GM21825 (cell line): Measurements from ENCODE around the gene TMEM139.

Source experiments
- ATAC-seq: cut with Tn5 transposase; IDR thresholded peaks from one replicate; pipeline ENCODE4 v1.9.1; 2021; ENCODE audit warnings: mild to moderate bottlenecking, moderate library complexity; ENCODE audit not compliant: unreplicated experiment

The TMEM139 gene

DNA sequence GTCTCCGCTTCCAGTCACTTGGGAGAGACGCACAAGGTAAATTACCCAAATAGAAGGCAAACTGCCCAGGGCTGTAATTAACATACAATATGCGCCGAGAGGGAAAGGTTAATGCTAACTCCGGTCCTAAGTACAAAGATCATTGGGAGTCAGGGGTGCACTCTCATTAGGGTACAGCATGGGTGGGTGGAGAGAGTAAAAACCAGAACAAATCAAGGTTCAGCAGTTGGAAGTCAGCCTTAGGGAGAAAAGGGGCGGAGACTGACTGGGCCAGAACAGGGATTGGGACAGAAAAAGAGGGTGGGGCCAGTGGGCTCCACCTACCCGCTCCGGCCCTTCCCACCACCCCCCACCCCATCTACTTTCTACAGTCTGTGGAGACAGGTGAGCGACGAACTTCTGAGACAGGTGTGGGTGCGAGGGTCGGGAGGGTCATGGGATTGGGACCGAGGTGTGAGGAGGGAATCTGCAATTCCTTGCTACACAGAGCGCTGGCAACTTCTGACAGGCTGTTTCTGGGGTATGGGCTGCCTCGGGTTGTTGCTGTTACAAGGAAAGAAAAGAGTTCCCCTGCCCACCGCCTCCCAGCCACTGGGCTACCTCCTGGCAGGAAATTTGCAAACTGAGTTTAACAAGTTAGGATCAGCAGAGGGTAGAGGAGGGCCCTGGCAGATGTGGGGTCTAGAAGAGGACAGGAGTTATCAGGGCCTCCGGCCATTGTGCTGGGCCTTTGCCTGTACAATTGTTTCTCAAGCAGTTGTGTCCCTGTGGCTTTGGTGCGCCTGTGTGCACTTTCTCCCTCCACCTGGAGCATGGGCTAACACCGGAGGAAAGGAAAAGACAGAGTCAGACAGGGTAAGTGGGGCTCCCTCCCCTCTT is at the start of gene TMEM139:
TMEM139 (plus strand) TSS at position 368 of the 879 bp plus-strand sequence. CDS start 1,000 bp downstream, outside the sequence.
- ATAC-seq, result no peak

GRCh38 chr7:143235561-143235960 is 49.2 kb upstream of the TMEM139 start:
- ATAC-seq, result no peak

DNA sequence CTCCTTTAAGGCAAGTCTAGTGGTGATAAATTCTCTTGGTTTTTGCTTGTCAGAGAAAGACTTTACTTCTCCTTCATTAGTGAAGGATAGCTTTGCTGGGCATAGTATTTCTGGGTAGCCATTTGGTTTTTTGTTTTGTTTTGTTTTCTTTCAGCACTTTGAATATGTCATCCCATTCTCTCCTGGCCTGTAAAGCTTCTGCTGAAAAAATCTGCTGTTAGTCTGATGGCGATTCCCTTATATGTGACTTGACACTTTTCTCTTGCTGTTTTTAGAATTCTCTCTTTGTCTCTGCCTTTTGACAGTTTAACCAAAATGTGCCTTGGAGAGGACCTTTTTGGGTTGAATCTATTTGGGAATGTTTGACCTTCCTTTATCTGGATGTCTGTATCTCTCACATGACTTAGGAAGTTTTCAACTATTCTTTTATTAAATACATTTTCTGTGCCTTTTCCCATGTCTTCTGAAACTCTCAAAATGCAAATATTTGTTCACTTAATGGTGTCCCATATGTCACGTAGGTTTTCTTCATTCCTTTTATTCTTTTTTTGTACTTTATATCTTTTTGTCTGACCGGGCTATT is 48.3 kb upstream of the TMEM139 start:
- no peak for ATAC-seq

DNA sequence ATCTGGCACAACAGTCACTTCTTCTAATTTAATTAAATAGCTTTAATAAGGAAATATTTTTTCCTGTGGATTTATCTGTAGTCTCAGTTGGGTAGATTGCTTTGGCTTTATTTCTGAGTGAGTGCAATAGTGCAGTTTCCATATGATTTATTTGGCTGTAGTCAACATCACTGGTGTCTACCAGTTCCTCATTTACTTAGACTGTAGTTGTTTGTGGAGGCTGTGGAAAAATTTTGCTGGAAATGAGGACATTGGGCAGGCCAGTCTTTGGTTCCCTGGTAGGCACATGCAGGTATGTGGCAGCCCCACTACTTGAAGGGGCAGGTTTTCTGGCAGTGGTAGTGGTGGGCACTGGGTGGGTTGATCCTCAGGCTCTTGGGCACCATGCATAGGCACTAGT is 47.4 kb upstream of the TMEM139 start:
- no peak for ATAC-seq

DNA sequence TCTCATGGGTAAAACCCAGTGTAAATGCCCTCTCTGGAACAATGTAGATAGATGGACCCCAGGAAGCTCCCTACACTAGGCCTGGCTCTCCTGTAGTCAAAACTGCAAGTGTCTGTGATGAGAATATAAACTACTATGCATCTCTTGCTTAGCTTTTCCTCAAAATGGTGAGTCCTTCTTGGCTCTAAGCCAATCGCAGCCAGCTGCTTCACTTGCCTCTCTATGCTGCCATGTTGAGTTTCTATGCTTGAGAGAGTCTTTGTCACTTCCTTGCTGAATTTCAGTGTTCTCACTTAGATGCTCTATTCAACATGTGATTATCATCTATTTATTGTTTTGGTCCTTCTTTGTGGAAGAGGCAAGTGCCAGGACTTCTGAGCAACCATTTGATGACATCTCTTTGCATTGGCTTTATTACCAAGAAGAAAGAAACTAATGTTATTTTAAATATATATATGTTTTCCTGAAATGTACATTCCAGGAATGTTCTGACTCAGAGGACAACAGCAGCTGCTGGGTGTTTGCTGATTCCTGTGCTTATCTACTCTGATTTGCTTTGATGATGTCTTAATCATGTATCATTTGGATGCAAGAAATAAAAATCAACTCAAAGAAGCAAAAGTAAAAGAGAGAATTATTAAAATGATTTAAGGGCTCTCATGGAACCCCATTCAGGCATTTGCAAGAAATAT is 46.3 kb upstream of the TMEM139 start:
- ATAC-seq, result no peak

GRCh38 chr7:143239813-143240212 is 44.9 kb upstream of the TMEM139 start:
- ATAC-seq, result no peak

- ATAC-seq, result peak; percentile 91
Measured at GRCh38 chr7:143240291-143241168, 44.2 kb upstream of the TMEM139 start.

- no peak for ATAC-seq
Measured at GRCh38 chr7:143242306-143242705, 42.5 kb upstream of the TMEM139 start.

DNA sequence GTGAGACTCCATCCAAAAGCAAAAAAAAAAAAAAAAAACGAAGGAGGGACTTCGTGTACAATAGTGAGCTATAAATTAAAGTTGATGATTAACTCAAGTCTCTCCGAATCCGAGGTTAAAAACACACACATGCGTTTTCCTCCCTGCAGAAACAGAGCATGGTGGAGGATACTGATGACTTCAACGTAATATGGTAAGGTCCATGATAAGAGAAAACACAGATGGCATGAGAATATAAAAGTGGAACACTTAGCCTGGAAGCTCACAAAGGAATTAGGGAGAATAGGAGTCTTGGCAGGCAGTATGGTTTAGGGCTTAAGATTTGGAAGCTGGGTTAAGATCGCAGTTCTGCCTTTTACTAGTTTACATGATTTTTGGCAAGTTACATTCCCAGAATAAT is 41.6 kb upstream of the TMEM139 start:
- no peak for ATAC-seq

DNA sequence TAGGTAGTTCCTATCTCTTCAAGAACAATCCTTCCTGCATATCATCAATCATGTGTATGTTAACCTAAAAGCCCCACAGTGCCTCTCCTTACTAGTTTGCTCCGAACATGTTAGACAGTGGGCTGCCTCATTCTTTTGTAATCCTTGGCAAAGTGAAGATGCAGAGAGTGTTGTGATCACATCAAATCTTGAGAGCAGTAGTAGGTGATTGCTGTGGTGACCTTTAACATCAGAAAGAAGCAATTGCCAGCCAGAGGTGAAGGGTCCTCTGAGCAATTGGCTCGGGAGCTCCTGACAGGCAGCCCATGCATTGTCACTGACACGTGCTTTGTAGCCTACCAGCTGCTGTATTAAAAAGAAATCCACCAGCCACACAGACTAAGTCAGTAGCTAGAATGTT is 41.1 kb upstream of the TMEM139 start:
- ATAC-seq, result no peak

- ATAC-seq, result no peak
Measured at GRCh38 chr7:143244321-143244720, 40.4 kb upstream of the TMEM139 start.

DNA sequence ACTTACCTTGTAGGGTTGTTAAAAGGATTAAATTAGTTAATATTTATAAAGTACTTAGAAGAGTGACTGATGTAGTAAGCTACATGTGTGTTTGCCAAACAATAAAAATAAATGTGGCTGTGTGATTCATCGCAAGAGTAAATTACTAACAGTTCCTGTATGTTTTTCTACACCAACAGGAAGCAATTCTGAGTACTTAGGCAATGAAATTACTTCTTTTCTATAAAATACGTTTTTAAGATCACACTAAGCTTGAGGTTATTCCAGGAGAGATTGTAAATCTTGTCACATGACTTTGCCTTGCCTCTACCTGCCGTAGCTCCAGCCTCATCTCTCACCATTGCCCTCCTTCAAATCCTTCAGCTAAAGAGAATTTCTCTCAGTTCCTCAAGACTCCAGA is 39.6 kb upstream of the TMEM139 start:
- no peak for ATAC-seq

GRCh38 chr7:143247372-143247771 is 37.4 kb upstream of the TMEM139 start:
- ATAC-seq, result no peak

DNA sequence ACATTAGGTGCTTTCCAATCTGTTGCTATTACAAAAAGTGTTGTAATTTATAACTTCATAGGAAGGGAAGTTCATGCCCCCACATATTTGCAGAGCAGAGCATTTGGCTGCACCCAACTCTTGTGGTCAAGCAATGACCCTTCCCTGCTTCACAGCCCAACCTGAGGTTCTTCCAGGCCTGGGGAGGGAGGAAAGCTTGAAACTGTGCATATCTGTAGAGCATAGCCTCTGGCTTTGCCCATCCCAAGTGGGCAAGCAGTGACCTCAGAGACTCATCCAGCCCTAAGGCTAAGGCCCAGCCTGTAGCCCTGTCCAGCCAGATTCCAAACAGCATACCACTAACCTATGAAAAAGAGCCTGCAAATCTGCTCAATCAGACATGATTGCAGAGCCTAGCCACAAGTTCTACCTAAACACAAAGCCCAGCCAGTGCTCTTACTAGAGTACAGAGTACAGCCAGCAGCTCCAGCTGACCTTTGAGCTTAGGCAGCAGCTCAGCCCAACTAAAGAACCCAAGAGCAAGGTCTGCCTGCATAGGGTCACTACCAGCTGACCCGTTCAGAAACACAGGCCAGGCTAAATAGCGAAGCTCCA is 35.9 kb upstream of the TMEM139 start:
- no peak for ATAC-seq

GRCh38 chr7:143250199-143250598 is 34.6 kb upstream of the TMEM139 start:
- ATAC-seq, result no peak

GRCh38 chr7:143250822-143251221 is 33.9 kb upstream of the TMEM139 start:
- ATAC-seq, result no peak

DNA sequence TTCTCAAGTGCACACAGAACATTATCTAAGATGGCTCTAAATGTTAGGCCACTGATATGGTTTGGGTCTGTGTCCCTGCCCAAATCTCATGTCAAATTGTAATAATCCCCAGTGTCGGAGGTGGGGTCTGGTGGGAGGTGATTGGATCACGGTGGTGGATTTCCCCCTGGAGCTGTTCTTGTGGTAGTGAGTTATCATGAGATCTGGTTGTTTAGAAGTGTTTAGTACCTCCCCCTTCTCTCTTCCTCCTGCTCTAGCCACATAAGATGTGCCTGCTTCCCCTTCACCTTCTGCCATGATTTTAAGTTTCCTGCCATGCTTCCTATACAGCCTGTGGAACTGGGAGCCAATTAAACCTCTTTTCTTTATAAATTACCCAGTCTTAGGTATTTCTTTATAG is 32.8 kb upstream of the TMEM139 start:
- no peak for ATAC-seq

DNA sequence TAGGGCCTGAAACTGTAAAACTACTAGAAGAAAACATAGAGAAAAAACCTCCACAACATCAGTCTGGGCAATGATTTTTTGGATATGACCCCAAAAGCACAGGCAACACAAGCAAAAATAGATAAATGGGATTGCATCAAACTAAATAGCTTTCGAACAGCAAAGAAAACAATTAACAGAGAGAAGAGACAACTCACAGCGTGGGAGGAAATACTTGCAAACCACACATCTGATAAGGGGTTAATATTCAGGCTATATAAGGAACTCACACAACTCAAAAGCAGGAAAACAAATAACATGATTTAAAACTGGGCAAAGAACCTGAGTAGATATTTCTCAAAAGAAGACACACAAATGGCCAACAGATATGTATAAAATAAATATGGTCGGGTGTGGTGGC is 29.2 kb upstream of the TMEM139 start:
- no peak for ATAC-seq

GRCh38 chr7:143256325-143256724 is 28.4 kb upstream of the TMEM139 start:
- ATAC-seq, result no peak

DNA sequence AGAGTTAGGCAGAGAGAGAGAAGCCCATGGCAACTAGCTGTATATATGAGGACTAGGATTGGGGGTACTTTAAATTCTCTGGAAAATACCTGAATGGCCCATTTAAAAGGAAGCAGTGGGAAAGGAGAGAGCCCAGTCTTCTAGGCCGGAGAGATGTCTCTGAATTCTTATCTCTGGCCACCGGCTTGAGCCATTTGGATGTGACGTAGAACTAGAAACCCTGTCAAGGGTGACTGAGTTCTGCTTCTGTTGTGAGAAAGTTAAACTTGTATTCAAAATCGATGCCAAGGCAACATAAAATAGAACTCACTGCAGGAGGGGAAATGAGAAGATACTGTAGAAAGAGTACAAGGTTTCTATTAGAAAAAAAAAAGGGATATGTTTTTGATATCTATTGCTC is 27.8 kb upstream of the TMEM139 start:
- ATAC-seq, result peak; percentile 82
